ENCODE measurements around the gene AKAP8L.

DNA sequence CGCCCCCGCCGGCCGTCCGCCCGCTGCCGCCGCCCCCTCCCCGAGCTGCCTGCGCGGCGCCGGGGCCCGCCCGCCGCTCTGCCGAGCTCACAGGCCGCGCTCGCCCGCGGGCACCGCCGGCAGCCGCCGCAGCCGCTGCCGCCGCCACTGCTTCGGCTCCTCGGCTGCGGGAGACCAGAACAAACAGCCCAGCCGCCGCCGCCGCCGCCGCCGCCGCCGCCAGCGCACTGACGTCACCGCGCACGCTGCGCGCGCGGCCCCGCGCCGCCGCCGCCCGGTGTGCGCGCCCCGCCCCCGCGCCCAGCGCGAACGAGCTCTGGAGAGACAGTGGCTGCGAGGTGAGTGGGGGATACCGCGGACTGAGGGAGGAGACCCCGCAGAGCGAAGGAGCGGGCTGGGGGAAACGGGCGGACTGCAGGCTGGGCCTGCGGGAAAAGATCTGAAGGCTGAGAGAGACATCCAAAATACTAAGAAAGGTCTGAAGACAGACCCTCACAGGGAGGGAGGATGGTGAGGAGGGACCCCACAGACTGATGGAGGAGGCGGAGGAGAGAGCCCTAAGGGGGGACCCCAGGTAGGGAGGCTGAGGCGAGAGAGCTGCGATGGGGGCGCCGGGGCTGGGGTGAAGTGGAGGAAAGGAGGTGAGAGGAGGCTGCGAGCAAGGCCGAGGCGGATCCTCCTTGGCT, 86.3 kb downstream of the AKAP8L start, which contains the start of gene BRD4:
- TF ChIP-seq ZNF232 (CRISPR knock-in tag; IDR thresholded peaks at IDR 0.05) = no peak
- no peak for TF ChIP-seq ZSCAN18 (CRISPR knock-in tag; IDR thresholded peaks at IDR 0.05)
- TF ChIP-seq CBFB (CRISPR knock-in tag; IDR thresholded peaks at IDR 0.05; ENCODE audit: low read depth) = no peak
- no peak for TF ChIP-seq CTCF (IDR thresholded peaks at IDR 0.05)
- TF ChIP-seq, protein P1, sequence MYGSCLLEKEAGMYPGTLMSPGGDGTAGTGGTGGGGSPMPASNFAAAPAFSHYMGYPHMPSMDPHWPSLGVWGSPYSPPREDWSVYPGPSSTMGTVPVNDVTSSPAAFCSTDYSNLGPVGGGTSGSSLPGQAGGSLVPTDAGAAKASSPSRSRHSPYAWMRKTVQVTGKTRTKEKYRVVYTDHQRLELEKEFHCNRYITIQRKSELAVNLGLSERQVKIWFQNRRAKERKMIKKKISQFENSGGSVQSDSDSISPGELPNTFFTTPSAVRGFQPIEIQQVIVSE (CRISPR knock-in tag; IDR thresholded peaks at IDR 0.05; ENCODE audit: borderline replicate concordance) = no peak
- no peak for TF ChIP-seq ZNF416 (CRISPR knock-in tag; IDR thresholded peaks at IDR 0.05)
- no peak for TF ChIP-seq ZNF121 (CRISPR knock-in tag; IDR thresholded peaks at IDR 0.05)
- no peak for TF ChIP-seq IRF2 (CRISPR knock-in tag; IDR thresholded peaks at IDR 0.05; ENCODE audit: borderline replicate concordance, low read depth)
- TF ChIP-seq FOXK1 (CRISPR knock-in tag; IDR thresholded peaks at IDR 0.05) = no peak
- TF ChIP-seq NR2C2 (CRISPR knock-in tag; IDR thresholded peaks at IDR 0.05) = no peak
- TF ChIP-seq ZBTB21 (CRISPR knock-in tag; IDR thresholded peaks at IDR 0.05; ENCODE audit: borderline replicate concordance) = no peak
